Occipital lobe (tissue), 1 donor: ENCODE measurements around the gene FBF1. TPM values are rescaled to one million over a fixed set of nuclear protein-coding genes. Genes with fewer than 3 reads are reported as not detected.

Experiments
- total RNA-seq: library from RNA; depleted of rRNA; stranded (reverse); fragments of >200 nt; gene quantifications from one replicate; pipeline ENCODE4 v1.2.3, GENCODE V29; 2014

FBF1 gene
- total RNA-seq, 1 donor from 2014 or later = 10.1 TPM

Other genes with a start within 250 kb of the FBF1 start
- 2.7 TPM for gene ITGB4, start 219.6 kb downstream of the FBF1 start, total RNA-seq
- gene GALK1, start 175.8 kb downstream of the FBF1 start, total RNA-seq = 11.4 TPM
- gene UNK, start 156.2 kb downstream of the FBF1 start, total RNA-seq = 29.2 TPM
- gene UNC13D, start 96.6 kb downstream of the FBF1 start, total RNA-seq = 1.1 TPM
- gene WBP2, start 85.7 kb downstream of the FBF1 start, total RNA-seq = 25.9 TPM
- 12.3 TPM for gene TRIM47, start 62.5 kb downstream of the FBF1 start, total RNA-seq
- 11.9 TPM for gene TRIM65, start 44.1 kb downstream of the FBF1 start, total RNA-seq
- 30.7 TPM for gene MRPL38, start 36.2 kb downstream of the FBF1 start, total RNA-seq
- gene ACOX1, start 38.1 kb upstream of the FBF1 start, total RNA-seq = 94.1 TPM
- 7.3 TPM for gene TEN1, start 38.2 kb upstream of the FBF1 start, total RNA-seq
- gene CDK3, start 59.8 kb upstream of the FBF1 start, total RNA-seq = 0.78 TPM
- gene EVPL, start 86.3 kb upstream of the FBF1 start, total RNA-seq = not detected
- gene SRP68, start 131.5 kb upstream of the FBF1 start, total RNA-seq = 17.0 TPM
- gene GALR2, start 133.7 kb upstream of the FBF1 start, total RNA-seq = not detected
- not detected for gene ZACN, start 138.1 kb upstream of the FBF1 start, total RNA-seq
- gene EXOC7, start 162.7 kb upstream of the FBF1 start, total RNA-seq = 93.3 TPM
- 4.5 TPM for gene FOXJ1, start 200.2 kb upstream of the FBF1 start, total RNA-seq